Activated T-cell treated with anti-CD3 and anti-CD28 coated beads, Interleukin-2, amount 50 U/mL, for 24 hours (primary cell): ENCODE results near the gene RTP3.
"Not testable (repeated sequence)": the region's sequence is repeated elsewhere in the genome, so short reads cannot be mapped to it uniquely, and the experiment has no call there.

Experiments used
- DNase-seq: peaks from one replicate; pipeline ENCODE4 v3.0.0-alpha.2; 2020
- H3K27ac Mint-ChIP-seq: 2 replicates; pipeline ENCODE4 v1.8.0; 2020; ENCODE audit warnings: mild to moderate bottlenecking, mixed read lengths
- H3K27me3 Mint-ChIP-seq: 2 replicates; pipeline ENCODE4 v1.8.0; 2020; ENCODE audit warnings: mixed read lengths
- H3K36me3 Mint-ChIP-seq: 2 replicates; pipeline ENCODE4 v1.8.0; 2020; ENCODE audit warnings: low read depth, mixed read lengths
- H3K4me1 Mint-ChIP-seq: 2 replicates; pipeline ENCODE4 v1.8.0; 2020; ENCODE audit warnings: low read depth, mixed read lengths
- H3K4me3 Mint-ChIP-seq: 2 replicates; pipeline ENCODE4 v1.8.0; 2020; ENCODE audit warnings: mild to moderate bottlenecking, moderate library complexity, mixed read lengths
- H3K9me3 Mint-ChIP-seq: 2 replicates; pipeline ENCODE4 v1.8.0; 2020; ENCODE audit warnings: mixed read lengths

RTP3 gene

GRCh38 chr3:46492890-46493547 lies 4.8 kb upstream of the RTP3 start:
- Mint-ChIP-seq H3K4me1 (peaks cover 20% of the 10 kb centered on the region), H3K27ac (no peak overlapping the region), H3K4me3 (no peak overlapping the region), H3K27me3 (peaks cover under 1% of the 10 kb centered on the region), H3K36me3 (no peaks in the 10 kb centered on the region), H3K9me3 (no peaks in the 10 kb centered on the region)
- no peak for DNase-seq

DNA sequence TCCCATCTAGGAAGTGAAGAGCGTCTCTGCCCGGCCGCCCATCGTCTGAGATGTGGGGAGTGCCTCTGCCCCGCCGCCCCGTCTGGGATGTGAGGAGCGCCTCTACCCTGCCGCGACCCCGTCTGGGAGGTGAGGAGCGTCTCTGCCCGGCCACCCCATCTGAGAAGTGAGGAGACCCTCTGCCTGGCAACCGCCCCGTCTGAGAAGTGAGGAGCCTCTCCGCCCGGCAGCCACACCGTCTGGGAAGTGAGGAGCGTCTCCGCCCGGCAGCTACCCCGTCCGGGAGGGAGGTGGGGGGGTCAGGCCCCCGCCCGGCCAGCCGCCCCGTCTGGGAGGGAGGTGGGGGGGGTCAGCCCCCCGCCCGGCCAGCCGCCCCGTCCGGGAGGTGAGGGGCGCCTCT lies 3.3 kb upstream of the RTP3 start:
- H3K36me3 Mint-ChIP-seq, DNase-seq, H3K27me3 Mint-ChIP-seq, H3K9me3 Mint-ChIP-seq, H3K27ac Mint-ChIP-seq, H3K4me3 Mint-ChIP-seq: not testable (repeated sequence)
- peaks cover 10% of the 10 kb centered on the region for H3K4me1 Mint-ChIP-seq

DNA sequence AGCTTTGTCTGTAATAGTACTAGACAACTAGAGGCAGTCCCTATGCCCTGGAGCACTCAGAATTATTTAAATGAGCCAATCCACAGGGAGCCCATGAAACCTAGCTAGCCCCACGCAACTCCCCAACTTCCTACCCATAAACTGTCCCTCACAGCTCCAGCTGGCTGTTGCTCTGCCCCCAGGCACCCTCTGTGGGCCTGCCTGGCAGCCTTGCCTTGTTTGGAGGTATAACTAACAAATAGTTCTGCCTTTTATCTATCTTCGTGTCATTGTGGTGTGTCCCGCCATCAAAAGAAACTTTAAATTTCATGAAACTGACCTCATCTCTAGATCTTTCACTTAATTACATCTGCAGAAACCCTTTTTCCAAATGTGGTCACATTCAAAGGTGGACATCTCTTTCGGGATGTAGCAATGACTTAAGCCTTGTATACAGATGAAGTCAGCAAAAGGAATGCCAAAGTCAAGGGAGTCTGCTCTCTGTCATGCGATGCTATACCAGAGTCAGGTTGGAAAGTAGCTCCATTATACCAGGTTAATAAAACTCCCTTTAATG lies 1.8 kb upstream of the RTP3 start:
- Mint-ChIP-seq H3K27me3 (no peaks in the 10 kb centered on the region), H3K27ac (no peak overlapping the region), H3K4me3 (no peak overlapping the region), H3K36me3 (no peaks in the 10 kb centered on the region), H3K4me1 (peaks cover 13% of the 10 kb centered on the region), H3K9me3 (no peaks in the 10 kb centered on the region)
- DNase-seq: no peak

- Mint-ChIP-seq H3K27me3 (no peaks in the 10 kb centered on the region), H3K4me3 (no peak overlapping the region), H3K36me3 (no peaks in the 10 kb centered on the region), H3K9me3 (no peaks in the 10 kb centered on the region), H3K4me1 (peaks cover 14% of the 10 kb centered on the region), H3K27ac (no peak overlapping the region)
- DNase-seq: peak; percentile 59
Observed at GRCh38 chr3:46496746-46497555, 825 bp upstream of the RTP3 start.

DNA sequence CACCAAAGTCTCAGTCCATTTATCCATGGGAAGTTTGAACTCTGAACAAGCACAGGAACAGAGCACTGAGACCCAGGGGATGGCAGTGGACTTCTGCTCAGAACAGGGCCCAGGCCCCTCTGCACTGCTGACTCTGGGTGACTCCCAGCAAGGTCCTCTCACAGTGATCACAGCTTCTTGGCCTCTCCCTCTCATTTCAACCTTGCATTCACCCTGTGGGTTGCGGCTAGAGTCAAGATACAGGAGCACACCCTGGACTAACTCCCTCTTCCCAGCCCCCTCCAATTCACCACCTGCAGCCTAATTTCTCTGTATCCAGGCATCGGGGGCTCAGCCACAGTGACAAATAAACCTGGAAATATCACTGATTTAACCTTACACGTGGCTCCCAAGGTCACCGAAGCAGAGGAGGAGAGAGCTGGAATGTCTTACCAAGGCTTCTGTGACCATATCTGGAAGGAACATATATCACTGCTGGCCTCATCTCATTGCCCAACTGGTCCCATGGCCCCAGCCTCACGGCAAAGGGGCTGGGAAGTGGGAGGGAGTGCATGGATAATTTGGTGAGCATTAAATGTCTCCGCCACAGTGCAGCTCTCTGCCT lies 1.2 kb downstream of the RTP3 start:
- no peak for DNase-seq
- Mint-ChIP-seq H3K4me1 (peaks cover 23% of the 10 kb centered on the region), H3K36me3 (no peaks in the 10 kb centered on the region), H3K9me3 (peaks cover 2% of the 10 kb centered on the region), H3K27ac (no peak overlapping the region), H3K27me3 (no peaks in the 10 kb centered on the region), H3K4me3 (no peak overlapping the region)

DNA sequence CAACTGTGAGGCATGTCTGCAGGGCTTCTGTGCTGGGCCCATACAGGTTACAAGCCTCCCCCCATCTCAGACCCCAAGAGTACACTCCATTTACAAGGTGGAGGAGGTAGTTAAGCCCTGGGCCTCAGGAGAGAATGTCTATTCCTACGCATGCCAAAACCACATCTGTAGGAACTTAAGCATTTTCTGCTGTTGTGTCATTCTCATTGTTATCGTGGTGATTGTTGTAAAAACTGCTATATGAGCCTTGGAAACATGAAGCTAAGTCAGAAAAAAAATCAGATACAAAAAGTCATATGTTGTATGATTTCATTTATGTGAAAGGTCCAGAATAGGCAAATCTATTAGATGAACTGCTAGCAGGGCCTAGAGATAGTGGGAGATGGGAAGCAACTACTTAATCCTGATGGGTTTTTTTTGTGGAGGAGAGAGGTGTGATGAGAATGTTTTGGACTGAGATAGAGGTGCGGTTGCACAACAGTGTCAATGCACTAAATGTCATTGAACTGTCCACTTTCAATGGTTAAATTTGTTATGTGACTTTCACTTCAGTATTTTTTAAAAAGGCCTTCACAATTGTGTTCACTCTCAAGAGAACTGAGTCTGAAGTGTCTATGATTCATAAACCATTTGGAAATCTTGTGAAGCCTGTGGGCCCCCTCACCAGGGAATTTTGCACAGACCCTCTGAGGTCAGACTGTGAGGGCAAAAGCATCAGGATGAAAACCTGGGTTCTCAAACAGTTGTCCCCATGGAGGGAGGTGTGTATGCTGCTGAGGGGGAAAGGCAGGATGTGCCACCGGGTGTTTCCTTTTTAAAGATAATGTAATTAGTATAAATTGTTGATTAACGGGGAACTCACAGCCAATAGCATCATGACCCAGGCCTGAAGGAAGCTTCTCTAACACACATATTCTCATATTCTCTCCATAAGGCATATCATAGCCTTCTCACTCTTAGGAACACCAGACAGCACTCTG lies 3.2 kb downstream of the RTP3 start:
- Mint-ChIP-seq H3K27ac (no peak overlapping the region), H3K4me1 (peaks cover 34% of the 10 kb centered on the region), H3K36me3 (no peaks in the 10 kb centered on the region), H3K9me3 (peaks cover 8% of the 10 kb centered on the region), H3K27me3 (no peaks in the 10 kb centered on the region), H3K4me3 (no peak overlapping the region)
- DNase-seq: no peak

- no peak overlapping the region for H3K4me3 Mint-ChIP-seq
- H3K9me3 Mint-ChIP-seq: peaks cover 8% of the 10 kb centered on the region
- no peak for DNase-seq
- no peaks in the 10 kb centered on the region for H3K36me3 Mint-ChIP-seq
- H3K27me3 Mint-ChIP-seq: no peaks in the 10 kb centered on the region
- H3K4me1 Mint-ChIP-seq: peaks cover 34% of the 10 kb centered on the region
- no peak overlapping the region for H3K27ac Mint-ChIP-seq
Observed at GRCh38 chr3:46501702-46502101, 3.9 kb downstream of the RTP3 start.

DNA sequence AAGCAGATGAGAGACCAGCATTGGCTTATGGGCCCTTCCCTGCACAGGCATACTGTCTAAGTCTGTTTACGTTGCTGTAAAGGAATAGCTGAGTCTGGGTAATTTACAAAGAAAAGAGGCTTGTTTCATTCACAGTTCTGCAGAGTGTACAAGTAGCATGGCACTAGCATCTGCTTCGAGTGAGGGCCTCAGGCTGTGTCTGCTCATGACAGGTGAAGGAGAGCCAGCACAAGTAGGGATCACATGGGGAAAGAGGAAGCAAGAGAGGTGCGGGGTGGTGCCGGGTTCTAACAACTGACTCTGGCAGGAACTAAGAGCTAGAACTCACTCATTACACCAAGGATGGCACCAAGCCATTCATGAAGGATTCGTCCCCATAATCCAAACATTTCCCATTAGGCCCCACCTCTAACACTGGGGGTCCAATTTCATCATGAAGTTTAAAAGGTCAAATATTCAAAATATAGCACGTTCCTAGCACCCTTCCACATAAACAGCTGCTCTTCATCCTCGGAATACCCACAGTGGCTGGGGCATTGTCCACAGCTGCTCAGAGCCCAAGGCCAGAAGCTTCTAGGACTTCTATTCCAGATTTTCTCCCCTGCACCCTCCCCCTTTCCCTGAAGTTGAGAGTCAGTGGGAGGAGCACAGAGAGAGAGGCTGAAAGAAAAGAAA lies 5.6 kb downstream of the RTP3 start:
- H3K4me3 Mint-ChIP-seq: no peak overlapping the region
- H3K27me3 Mint-ChIP-seq: no peaks in the 10 kb centered on the region
- H3K9me3 Mint-ChIP-seq: peaks cover 8% of the 10 kb centered on the region
- no peak overlapping the region for H3K27ac Mint-ChIP-seq
- H3K36me3 Mint-ChIP-seq: no peaks in the 10 kb centered on the region
- peaks cover 30% of the 10 kb centered on the region for H3K4me1 Mint-ChIP-seq
- DNase-seq: no peak

DNA sequence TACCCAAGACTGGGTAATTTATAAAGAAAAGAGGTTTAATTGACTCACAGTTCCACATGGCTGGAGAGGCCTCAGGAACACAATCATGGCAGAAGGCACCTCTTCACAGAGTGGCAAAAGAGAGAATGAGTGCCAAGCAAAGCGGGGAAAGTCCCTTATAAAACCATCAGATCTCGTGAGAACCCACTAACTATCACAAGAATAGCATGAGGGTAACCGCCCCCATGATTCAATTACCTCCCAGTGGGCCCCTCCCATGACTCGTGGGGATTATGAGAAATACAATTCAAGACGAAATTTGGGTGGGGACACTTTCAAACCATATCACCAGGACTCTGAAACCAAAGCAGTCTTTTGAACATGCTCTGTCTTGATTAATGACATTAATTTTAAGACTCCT lies 7.0 kb downstream of the RTP3 start:
- H3K4me3 Mint-ChIP-seq: no peak overlapping the region
- peaks cover 8% of the 10 kb centered on the region for H3K9me3 Mint-ChIP-seq
- H3K27ac Mint-ChIP-seq: peak overlapping the region; percentile 13
- peaks cover 30% of the 10 kb centered on the region for H3K4me1 Mint-ChIP-seq
- no peaks in the 10 kb centered on the region for H3K27me3 Mint-ChIP-seq
- DNase-seq: peak; percentile 51
- H3K36me3 Mint-ChIP-seq: no peaks in the 10 kb centered on the region

DNA sequence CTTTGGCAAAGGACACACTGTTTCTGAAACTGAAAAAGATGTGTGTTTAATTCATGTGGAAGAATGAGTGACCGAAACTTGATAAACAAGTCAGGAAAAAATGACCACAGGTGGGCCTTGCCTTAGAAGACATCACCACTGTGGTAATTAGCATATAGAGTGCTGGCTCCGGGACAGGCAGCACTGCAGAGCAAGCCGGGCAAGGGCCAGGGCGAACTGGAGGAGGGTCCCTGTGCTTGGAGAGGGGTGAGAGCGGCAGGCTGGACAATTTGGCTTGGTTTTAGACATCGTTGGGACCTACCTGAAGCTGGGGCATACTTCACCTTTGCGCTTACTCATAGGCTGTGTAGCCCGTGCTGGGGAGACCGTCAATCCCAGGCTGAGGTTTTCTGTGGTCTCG lies 8.2 kb downstream of the RTP3 start:
- DNase-seq: no peak
- H3K9me3 Mint-ChIP-seq: peaks cover 8% of the 10 kb centered on the region
- H3K36me3 Mint-ChIP-seq: no peaks in the 10 kb centered on the region
- H3K27me3 Mint-ChIP-seq: no peaks in the 10 kb centered on the region
- H3K4me1 Mint-ChIP-seq: peaks cover 25% of the 10 kb centered on the region
- no peak overlapping the region for H3K4me3 Mint-ChIP-seq
- H3K27ac Mint-ChIP-seq: no peak overlapping the region

DNA sequence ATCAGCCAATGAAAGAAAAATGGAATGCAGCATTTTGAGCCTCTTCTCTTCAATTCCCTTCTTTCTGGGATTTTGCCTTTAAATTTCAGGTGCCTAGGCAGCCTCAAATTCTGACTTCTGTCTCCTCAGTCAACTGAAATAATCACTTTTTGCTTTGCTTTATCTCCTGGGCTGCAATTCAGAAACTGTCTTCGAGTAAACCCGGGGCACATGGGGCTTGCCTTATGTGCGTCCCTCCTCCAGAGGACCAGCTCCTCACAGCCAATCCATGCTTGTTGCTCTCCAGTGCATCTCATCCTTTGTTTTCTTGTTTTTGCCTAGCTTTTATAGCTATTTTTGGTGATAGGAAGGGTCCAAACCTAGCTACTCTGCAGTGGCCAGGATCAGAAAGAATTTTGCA lies 8.8 kb downstream of the RTP3 start:
- Mint-ChIP-seq H3K9me3 (peaks cover 8% of the 10 kb centered on the region), H3K36me3 (no peaks in the 10 kb centered on the region)

GRCh38 chr3:46508850-46509591 lies 11.2 kb downstream of the RTP3 start:
- no peak overlapping the region for H3K27ac Mint-ChIP-seq

More for the DNA sequence above, 8.8 kb downstream of the RTP3 start:
- H3K4me1 Mint-ChIP-seq: peaks cover 24% of the 10 kb centered on the region
- no peak overlapping the region for H3K27ac Mint-ChIP-seq
- no peaks in the 10 kb centered on the region for H3K27me3 Mint-ChIP-seq
- no peak for DNase-seq
- H3K4me3 Mint-ChIP-seq: no peak overlapping the region

DNA sequence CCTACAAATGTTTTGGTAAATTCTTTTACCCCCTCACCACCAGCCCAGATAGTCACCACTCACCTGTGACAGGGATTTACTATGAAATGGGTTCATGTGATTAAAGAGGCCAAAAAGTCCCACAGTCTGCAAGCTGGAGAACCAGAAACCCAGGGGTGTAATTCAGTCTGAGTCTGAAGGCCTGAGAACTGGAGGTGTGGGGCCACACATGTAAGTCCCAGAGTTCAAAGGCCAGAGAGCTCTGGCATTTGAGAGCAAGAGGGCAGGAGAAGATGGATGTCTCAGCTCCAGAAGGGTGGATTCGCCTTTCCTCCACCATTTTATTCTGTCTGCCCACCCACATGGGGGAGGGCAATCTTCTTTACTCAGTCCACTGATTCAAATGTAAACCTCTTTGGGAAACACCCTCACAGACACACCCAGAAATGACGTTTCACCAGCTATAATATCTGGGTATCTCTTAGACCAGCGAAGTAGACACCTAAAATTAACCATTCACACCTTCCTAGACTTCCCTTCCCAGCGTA lies 11.9 kb downstream of the RTP3 start:
- H3K27ac Mint-ChIP-seq: no peak overlapping the region
- H3K4me3 Mint-ChIP-seq: no peak overlapping the region
- H3K4me1 Mint-ChIP-seq: peaks cover 11% of the 10 kb centered on the region
- no peak for DNase-seq
- peaks cover 6% of the 10 kb centered on the region for H3K9me3 Mint-ChIP-seq
- H3K36me3 Mint-ChIP-seq: no peaks in the 10 kb centered on the region
- H3K27me3 Mint-ChIP-seq: no peaks in the 10 kb centered on the region

More at GRCh38 chr3:46508850-46509591, 11.2 kb downstream of the RTP3 start:
- no peak for DNase-seq
- Mint-ChIP-seq H3K4me3 (no peak overlapping the region), H3K36me3 (no peaks in the 10 kb centered on the region), H3K4me1 (peaks cover 15% of the 10 kb centered on the region), H3K9me3 (peaks cover 6% of the 10 kb centered on the region), H3K27me3 (no peaks in the 10 kb centered on the region)
